ENCODE results near the gene CEP192.

DNA sequence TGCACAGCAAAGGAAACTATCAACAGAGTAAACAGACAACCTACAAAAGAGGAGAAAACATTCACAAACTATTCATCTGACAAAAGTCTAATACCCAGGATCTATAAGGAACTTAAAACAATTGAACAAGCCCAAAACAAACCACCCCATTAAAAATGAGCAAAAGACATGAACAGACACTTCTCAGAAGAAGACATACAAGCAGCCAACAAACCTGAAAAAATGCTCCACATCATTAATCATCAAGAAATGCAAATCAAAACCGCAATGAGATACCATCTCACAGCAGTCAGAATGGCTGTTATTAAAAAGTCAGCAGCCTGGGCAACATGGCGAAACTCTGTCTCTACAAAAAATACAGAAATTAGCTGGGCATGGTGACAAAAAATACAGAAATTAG lies 117.2 kb downstream of the CEP192 start:
- TF ChIP-seq, protein P1, sequence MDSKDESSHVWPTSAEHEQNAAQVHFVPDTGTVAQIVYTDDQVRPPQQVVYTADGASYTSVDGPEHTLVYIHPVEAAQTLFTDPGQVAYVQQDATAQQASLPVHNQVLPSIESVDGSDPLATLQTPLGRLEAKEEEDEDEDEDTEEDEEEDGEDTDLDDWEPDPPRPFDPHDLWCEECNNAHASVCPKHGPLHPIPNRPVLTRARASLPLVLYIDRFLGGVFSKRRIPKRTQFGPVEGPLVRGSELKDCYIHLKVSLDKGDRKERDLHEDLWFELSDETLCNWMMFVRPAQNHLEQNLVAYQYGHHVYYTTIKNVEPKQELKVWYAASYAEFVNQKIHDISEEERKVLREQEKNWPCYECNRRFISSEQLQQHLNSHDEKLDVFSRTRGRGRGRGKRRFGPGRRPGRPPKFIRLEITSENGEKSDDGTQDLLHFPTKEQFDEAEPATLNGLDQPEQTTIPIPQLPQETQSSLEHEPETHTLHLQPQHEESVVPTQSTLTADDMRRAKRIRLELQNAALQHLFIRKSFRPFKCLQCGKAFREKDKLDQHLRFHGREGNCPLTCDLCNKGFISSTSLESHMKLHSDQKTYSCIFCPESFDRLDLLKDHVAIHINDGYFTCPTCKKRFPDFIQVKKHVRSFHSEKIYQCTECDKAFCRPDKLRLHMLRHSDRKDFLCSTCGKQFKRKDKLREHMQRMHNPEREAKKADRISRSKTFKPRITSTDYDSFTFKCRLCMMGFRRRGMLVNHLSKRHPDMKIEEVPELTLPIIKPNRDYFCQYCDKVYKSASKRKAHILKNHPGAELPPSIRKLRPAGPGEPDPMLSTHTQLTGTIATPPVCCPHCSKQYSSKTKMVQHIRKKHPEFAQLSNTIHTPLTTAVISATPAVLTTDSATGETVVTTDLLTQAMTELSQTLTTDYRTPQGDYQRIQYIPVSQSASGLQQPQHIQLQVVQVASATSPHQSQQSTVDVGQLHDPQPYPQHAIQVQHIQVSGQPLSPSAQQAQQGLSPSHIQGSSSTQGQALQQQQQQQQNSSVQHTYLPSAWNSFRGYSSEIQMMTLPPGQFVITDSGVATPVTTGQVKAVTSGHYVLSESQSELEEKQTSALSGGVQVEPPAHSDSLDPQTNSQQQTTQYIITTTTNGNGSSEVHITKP (tag by site-specific recombination; IDR thresholded peaks at IDR 0.05), result no peak
- TF ChIP-seq, protein P2, sequence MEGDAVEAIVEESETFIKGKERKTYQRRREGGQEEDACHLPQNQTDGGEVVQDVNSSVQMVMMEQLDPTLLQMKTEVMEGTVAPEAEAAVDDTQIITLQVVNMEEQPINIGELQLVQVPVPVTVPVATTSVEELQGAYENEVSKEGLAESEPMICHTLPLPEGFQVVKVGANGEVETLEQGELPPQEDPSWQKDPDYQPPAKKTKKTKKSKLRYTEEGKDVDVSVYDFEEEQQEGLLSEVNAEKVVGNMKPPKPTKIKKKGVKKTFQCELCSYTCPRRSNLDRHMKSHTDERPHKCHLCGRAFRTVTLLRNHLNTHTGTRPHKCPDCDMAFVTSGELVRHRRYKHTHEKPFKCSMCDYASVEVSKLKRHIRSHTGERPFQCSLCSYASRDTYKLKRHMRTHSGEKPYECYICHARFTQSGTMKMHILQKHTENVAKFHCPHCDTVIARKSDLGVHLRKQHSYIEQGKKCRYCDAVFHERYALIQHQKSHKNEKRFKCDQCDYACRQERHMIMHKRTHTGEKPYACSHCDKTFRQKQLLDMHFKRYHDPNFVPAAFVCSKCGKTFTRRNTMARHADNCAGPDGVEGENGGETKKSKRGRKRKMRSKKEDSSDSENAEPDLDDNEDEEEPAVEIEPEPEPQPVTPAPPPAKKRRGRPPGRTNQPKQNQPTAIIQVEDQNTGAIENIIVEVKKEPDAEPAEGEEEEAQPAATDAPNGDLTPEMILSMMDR (tag by site-specific recombination; IDR thresholded peaks at IDR 0.05), result no peak
- TF ChIP-seq ZNF473 (tag by site-specific recombination; IDR thresholded peaks at IDR 0.05) (no peak), ZNF274 (IDR thresholded peaks at IDR 0.05; ENCODE audit: low read length) (no peak), ZNF274 (tag by site-specific recombination; IDR thresholded peaks at IDR 0.05; ENCODE audit: borderline replicate concordance) (no peak)
- TF ChIP-seq, protein P3, sequence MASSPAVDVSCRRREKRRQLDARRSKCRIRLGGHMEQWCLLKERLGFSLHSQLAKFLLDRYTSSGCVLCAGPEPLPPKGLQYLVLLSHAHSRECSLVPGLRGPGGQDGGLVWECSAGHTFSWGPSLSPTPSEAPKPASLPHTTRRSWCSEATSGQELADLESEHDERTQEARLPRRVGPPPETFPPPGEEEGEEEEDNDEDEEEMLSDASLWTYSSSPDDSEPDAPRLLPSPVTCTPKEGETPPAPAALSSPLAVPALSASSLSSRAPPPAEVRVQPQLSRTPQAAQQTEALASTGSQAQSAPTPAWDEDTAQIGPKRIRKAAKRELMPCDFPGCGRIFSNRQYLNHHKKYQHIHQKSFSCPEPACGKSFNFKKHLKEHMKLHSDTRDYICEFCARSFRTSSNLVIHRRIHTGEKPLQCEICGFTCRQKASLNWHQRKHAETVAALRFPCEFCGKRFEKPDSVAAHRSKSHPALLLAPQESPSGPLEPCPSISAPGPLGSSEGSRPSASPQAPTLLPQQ (tag by site-specific recombination; IDR thresholded peaks at IDR 0.05), result no peak
